Measurements from ENCODE around the gene KRTAP4-16. TPM values are rescaled to one million over a fixed set of nuclear protein-coding genes. Genes with fewer than 3 reads are reported as not detected.

The KRTAP4-16 gene
- total RNA-seq, 1 donor from 2014 or later = not detected

Other genes with a start within 250 kb of the KRTAP4-16 start
- gene KRT12, start 235.0 kb downstream of the KRTAP4-16 start, total RNA-seq = not detected in 2 replicates
- not detected in 2 replicates for gene KRT20, start 217.0 kb downstream of the KRTAP4-16 start, total RNA-seq
- not detected in 2 replicates for gene KRT23, start 164.6 kb downstream of the KRTAP4-16 start, total RNA-seq
- not detected in 2 replicates for gene KRT39, start 135.3 kb downstream of the KRTAP4-16 start, total RNA-seq
- not detected in 2 replicates for gene KRT40, start 117.9 kb downstream of the KRTAP4-16 start, total RNA-seq
- not detected in 2 replicates for gene KRTAP3-3, start 108.0 kb downstream of the KRTAP4-16 start, total RNA-seq
- gene KRTAP3-2, start 102.3 kb downstream of the KRTAP4-16 start, total RNA-seq = not detected in 2 replicates
- gene KRTAP3-1, start 93.1 kb downstream of the KRTAP4-16 start, total RNA-seq = not detected in 2 replicates
- 0.19 and 0.57 TPM in 2 replicates for gene KRTAP1-5, start 75.0 kb downstream of the KRTAP4-16 start, total RNA-seq
- not detected in 2 replicates for gene KRTAP1-4, start 72.0 kb downstream of the KRTAP4-16 start, total RNA-seq
- not detected in 2 replicates for gene KRTAP1-3, start 67.3 kb downstream of the KRTAP4-16 start, total RNA-seq
- 0.21 TPM in 1 of 2 replicates, not detected in the other for gene KRTAP1-1, start 60.8 kb downstream of the KRTAP4-16 start, total RNA-seq
- not detected in 2 replicates for gene KRTAP2-1, start 54.9 kb downstream of the KRTAP4-16 start, total RNA-seq
- not detected in 2 replicates for gene KRTAP2-2, start 47.0 kb downstream of the KRTAP4-16 start, total RNA-seq
- gene KRTAP2-3, start 42.1 kb downstream of the KRTAP4-16 start, total RNA-seq = 0.19 TPM in 1 of 2 replicates, not detected in the other
- gene KRTAP2-4, start 36.3 kb downstream of the KRTAP4-16 start, total RNA-seq = not detected in 2 replicates
- gene KRTAP4-7, start 18.1 kb downstream of the KRTAP4-16 start, total RNA-seq = not detected in 2 replicates
- gene KRTAP4-8, start 4.1 kb downstream of the KRTAP4-16 start, total RNA-seq = not detected in 2 replicates
- not detected in 2 replicates for gene KRTAP4-9, start 3.2 kb upstream of the KRTAP4-16 start, total RNA-seq
- gene KRTAP4-11, start 16.2 kb upstream of the KRTAP4-16 start, total RNA-seq = not detected in 2 replicates
- gene KRTAP4-12, start 22.0 kb upstream of the KRTAP4-16 start, total RNA-seq = not detected in 2 replicates
- gene KRTAP4-6, start 38.3 kb upstream of the KRTAP4-16 start, total RNA-seq = not detected in 2 replicates
- gene KRTAP4-5, start 47.6 kb upstream of the KRTAP4-16 start, total RNA-seq = not detected in 2 replicates
- not detected in 2 replicates for gene KRTAP4-4, start 58.5 kb upstream of the KRTAP4-16 start, total RNA-seq
- gene KRTAP4-3, start 66.0 kb upstream of the KRTAP4-16 start, total RNA-seq = not detected in 2 replicates
- not detected in 2 replicates for gene KRTAP4-2, start 76.0 kb upstream of the KRTAP4-16 start, total RNA-seq
- gene KRTAP4-1, start 82.7 kb upstream of the KRTAP4-16 start, total RNA-seq = not detected in 2 replicates
- not detected in 2 replicates for gene KRTAP9-1, start 87.7 kb upstream of the KRTAP4-16 start, total RNA-seq
- gene KRTAP9-2, start 124.4 kb upstream of the KRTAP4-16 start, total RNA-seq = not detected in 2 replicates
- not detected in 2 replicates for gene KRTAP9-3, start 130.2 kb upstream of the KRTAP4-16 start, total RNA-seq
- not detected in 2 replicates for gene KRTAP9-8, start 135.8 kb upstream of the KRTAP4-16 start, total RNA-seq
- not detected in 2 replicates for gene KRTAP9-4, start 147.5 kb upstream of the KRTAP4-16 start, total RNA-seq
- not detected in 2 replicates for gene KRTAP9-9, start 153.2 kb upstream of the KRTAP4-16 start, total RNA-seq
- gene KRTAP9-6, start 163.2 kb upstream of the KRTAP4-16 start, total RNA-seq = not detected in 2 replicates
- gene KRTAP9-7, start 173.5 kb upstream of the KRTAP4-16 start, total RNA-seq = not detected in 2 replicates
- not detected in 2 replicates for gene KRTAP29-1, start 200.6 kb upstream of the KRTAP4-16 start, total RNA-seq
- not detected in 2 replicates for gene KRTAP16-1, start 207.1 kb upstream of the KRTAP4-16 start, total RNA-seq
- gene KRTAP17-1, start 213.5 kb upstream of the KRTAP4-16 start, total RNA-seq = not detected in 2 replicates
- not detected in 2 replicates for gene KRT33A, start 248.6 kb upstream of the KRTAP4-16 start, total RNA-seq